ENCODE measurements around the gene ULK3.

GRCh38 chr15:74868059-74868458 is 25.1 kb upstream of the ULK3 start:
- no peak for TF ChIP-seq CREB1 (IDR thresholded peaks at IDR 0.05; ENCODE audit: low read depth)
- TF ChIP-seq TAF1 (IDR thresholded peaks at IDR 0.05; ENCODE audit: low read depth): no peak
- TF ChIP-seq YY1 (IDR thresholded peaks at IDR 0.05; ENCODE audit: low read depth): no peak
- no peak for TF ChIP-seq EP300 (IDR thresholded peaks at IDR 0.05; ENCODE audit: borderline replicate concordance)
- TF ChIP-seq MAX (IDR thresholded peaks at IDR 0.05): no peak
- no peak for TF ChIP-seq TEAD4 (IDR thresholded peaks at IDR 0.05)
- no peak for TF ChIP-seq NFIC (IDR thresholded peaks at IDR 0.05)
- TF ChIP-seq RAD21 (IDR thresholded peaks at IDR 0.05; ENCODE audit: low read depth): no peak
- no peak for TF ChIP-seq FOXM1 (IDR thresholded peaks at IDR 0.05; ENCODE audit: borderline replicate concordance, low read depth)
- TF ChIP-seq, protein P1, sequence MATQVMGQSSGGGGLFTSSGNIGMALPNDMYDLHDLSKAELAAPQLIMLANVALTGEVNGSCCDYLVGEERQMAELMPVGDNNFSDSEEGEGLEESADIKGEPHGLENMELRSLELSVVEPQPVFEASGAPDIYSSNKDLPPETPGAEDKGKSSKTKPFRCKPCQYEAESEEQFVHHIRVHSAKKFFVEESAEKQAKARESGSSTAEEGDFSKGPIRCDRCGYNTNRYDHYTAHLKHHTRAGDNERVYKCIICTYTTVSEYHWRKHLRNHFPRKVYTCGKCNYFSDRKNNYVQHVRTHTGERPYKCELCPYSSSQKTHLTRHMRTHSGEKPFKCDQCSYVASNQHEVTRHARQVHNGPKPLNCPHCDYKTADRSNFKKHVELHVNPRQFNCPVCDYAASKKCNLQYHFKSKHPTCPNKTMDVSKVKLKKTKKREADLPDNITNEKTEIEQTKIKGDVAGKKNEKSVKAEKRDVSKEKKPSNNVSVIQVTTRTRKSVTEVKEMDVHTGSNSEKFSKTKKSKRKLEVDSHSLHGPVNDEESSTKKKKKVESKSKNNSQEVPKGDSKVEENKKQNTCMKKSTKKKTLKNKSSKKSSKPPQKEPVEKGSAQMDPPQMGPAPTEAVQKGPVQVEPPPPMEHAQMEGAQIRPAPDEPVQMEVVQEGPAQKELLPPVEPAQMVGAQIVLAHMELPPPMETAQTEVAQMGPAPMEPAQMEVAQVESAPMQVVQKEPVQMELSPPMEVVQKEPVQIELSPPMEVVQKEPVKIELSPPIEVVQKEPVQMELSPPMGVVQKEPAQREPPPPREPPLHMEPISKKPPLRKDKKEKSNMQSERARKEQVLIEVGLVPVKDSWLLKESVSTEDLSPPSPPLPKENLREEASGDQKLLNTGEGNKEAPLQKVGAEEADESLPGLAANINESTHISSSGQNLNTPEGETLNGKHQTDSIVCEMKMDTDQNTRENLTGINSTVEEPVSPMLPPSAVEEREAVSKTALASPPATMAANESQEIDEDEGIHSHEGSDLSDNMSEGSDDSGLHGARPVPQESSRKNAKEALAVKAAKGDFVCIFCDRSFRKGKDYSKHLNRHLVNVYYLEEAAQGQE (IDR thresholded peaks at IDR 0.05; ENCODE audit: low read depth): no peak
- TF ChIP-seq EGR1 (IDR thresholded peaks at IDR 0.05): no peak
